Measurements from ENCODE around the gene TCHH. TPM values are rescaled to one million over a fixed set of nuclear protein-coding genes. Genes with fewer than 3 reads are reported as not detected.

Gene TCHH
- total RNA-seq, 1 experiment from 2014 or later: 0.24 TPM

GRCh38 chr1:152109231-152109997, 5.8 kb downstream of the TCHH start:
- peak overlapping the region; percentile 42 for H3K4me3 ChIP-seq (ENCODE audit: low read depth, low read length, poor library complexity, severe bottlenecking)
- ChIA-PET CTCF (no interaction called here), POLR2A (ENCODE audit: low non-redundant PET) (no interaction called here)
- peak; percentile 52 for DNase-seq (ENCODE audit: low spot score)
- intact Hi-C loops (cut with micrococcal nuclease; ENCODE audit: unreplicated experiment): loop anchor here (5.0 kb wide), 1 partner anchor 57 kb away; no protein-coding TSS in a partner anchor
- H3K27ac ChIP-seq (ENCODE audit: low read depth, low read length, poor library complexity, severe bottlenecking): no peak overlapping the region
- peaks cover 26% of the 10 kb centered on the region for H3K9me3 ChIP-seq (ENCODE audit: low read depth, low read length, poor library complexity, severe bottlenecking)
- no peak for TF ChIP-seq EZH2 (IDR thresholded peaks at IDR 0.05; ENCODE audit: borderline replicate concordance, low read depth, low read length, poor library complexity, severe bottlenecking)
- TF ChIP-seq, protein P1, sequence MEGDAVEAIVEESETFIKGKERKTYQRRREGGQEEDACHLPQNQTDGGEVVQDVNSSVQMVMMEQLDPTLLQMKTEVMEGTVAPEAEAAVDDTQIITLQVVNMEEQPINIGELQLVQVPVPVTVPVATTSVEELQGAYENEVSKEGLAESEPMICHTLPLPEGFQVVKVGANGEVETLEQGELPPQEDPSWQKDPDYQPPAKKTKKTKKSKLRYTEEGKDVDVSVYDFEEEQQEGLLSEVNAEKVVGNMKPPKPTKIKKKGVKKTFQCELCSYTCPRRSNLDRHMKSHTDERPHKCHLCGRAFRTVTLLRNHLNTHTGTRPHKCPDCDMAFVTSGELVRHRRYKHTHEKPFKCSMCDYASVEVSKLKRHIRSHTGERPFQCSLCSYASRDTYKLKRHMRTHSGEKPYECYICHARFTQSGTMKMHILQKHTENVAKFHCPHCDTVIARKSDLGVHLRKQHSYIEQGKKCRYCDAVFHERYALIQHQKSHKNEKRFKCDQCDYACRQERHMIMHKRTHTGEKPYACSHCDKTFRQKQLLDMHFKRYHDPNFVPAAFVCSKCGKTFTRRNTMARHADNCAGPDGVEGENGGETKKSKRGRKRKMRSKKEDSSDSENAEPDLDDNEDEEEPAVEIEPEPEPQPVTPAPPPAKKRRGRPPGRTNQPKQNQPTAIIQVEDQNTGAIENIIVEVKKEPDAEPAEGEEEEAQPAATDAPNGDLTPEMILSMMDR (conservative IDR thresholded peaks at IDR 0.05; ENCODE audit: low read depth, low read length): no peak
- H3K27me3 ChIP-seq (replicated peaks; ENCODE audit: insufficient read depth, low read depth, low read length, poor library complexity): peaks cover 98% of the 10 kb centered on the region
- H3K4me1 ChIP-seq (ENCODE audit: insufficient read depth, low read length, poor library complexity, severe bottlenecking): peaks cover 30% of the 10 kb centered on the region
- BruUV-seq (replicated peaks): no TSS peak
- H3K36me3 ChIP-seq (ENCODE audit: insufficient read depth, low read length, poor library complexity, severe bottlenecking): no peaks in the 10 kb centered on the region

DNA sequence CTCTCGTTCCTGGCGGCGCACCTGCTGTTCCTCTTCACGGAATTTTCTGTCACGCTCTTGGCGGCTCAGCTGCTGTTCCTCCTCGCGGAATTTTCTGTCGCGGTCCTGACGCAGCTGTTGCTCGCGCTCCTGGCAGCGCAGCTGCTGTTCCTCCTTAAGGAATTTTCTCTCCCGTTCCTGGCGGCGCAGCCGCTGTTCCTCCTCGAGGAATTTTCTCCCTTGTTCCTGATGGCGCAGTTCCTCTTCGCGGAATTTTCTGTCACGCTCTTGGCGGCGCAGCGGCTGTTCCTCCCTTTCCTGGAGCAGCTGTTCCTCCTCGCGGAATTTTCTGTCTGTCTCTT, 6.4 kb downstream of the TCHH start:
- no peaks in the 10 kb centered on the region for H3K36me3 ChIP-seq (ENCODE audit: insufficient read depth, low read length, poor library complexity, severe bottlenecking)
- peaks cover 26% of the 10 kb centered on the region for H3K9me3 ChIP-seq (ENCODE audit: low read depth, low read length, poor library complexity, severe bottlenecking)
- peak overlapping the region; percentile 42 for H3K4me3 ChIP-seq (ENCODE audit: low read depth, low read length, poor library complexity, severe bottlenecking)
- peaks cover 30% of the 10 kb centered on the region for H3K4me1 ChIP-seq (ENCODE audit: insufficient read depth, low read length, poor library complexity, severe bottlenecking)
- H3K27ac ChIP-seq (ENCODE audit: low read depth, low read length, poor library complexity, severe bottlenecking): no peak overlapping the region
- no peak for TF ChIP-seq EZH2 (IDR thresholded peaks at IDR 0.05; ENCODE audit: borderline replicate concordance, low read depth, low read length, poor library complexity, severe bottlenecking)
- TF ChIP-seq, protein P1 (conservative IDR thresholded peaks at IDR 0.05; ENCODE audit: low read depth, low read length): no peak
- H3K27me3 ChIP-seq (replicated peaks; ENCODE audit: insufficient read depth, low read depth, low read length, poor library complexity): peaks cover 97% of the 10 kb centered on the region
- BruUV-seq (replicated peaks): no TSS peak
- CTCF ChIA-PET: no interaction called here
- intact Hi-C loops (cut with micrococcal nuclease; ENCODE audit: unreplicated experiment): loop anchor here (5.0 kb wide), 1 partner anchor 57 kb away; no protein-coding TSS in a partner anchor
- DNase-seq (ENCODE audit: low spot score): no peak
- POLR2A ChIA-PET (ENCODE audit: low non-redundant PET): no interaction called here

DNA sequence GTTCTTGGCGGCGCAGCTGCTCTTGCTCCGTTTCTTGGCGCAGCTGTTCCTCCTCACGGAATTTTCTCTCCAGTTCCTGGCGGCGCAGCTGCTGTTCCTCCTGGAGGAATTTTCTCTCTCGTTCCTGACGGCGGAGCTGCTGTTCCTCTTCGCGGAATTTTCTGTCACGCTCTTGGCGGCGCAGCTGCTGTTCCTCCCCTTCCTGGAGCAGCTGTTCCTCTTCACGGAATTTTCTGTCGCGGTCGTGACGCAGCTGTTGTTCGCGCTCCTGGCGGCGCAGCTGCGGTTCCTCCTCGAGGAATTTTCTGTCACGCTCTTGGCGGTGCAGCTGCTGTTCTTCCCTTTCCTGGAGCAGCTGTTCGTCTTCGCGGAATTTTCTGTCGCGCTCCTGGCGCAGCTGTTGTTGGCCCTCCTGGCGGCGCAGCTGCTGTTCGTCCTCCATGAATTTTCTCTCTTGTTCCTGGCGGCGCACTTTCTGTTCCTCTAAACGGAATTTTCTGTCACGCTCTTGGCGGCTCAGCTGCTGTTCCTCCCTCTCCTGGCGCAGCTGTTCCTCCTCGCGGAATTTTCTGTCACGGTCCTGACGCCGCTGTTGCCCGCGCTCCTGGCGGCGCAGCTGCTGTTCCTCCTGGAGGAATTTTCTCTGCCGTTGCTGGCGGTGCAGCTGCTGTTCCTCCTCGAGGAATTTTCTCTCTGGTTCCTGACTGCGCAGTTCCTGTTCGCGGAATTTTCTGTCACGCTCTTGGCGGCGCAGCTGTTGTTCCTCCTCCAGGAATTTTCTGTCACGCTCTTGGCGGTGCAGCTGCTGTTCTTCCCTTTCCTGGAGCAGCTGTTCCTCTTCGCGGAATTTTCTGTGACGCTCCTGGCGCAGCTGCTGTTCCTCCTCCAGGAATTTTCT, 7.0 kb downstream of the TCHH start:
- ChIA-PET CTCF (interaction anchor here (0.7 kb wide), 1 partner anchor 9 kb away, joined by 4 read pairs; no protein-coding TSS in a partner anchor), POLR2A (ENCODE audit: low non-redundant PET) (no interaction called here)
- H3K27me3 ChIP-seq (replicated peaks; ENCODE audit: insufficient read depth, low read depth, low read length, poor library complexity): peaks cover 96% of the 10 kb centered on the region
- no peaks in the 10 kb centered on the region for H3K36me3 ChIP-seq (ENCODE audit: insufficient read depth, low read length, poor library complexity, severe bottlenecking)
- no TSS peak for BruUV-seq (replicated peaks)
- no peak overlapping the region for H3K4me3 ChIP-seq (ENCODE audit: low read depth, low read length, poor library complexity, severe bottlenecking)
- H3K4me1 ChIP-seq (ENCODE audit: insufficient read depth, low read length, poor library complexity, severe bottlenecking): peaks cover 30% of the 10 kb centered on the region
- intact Hi-C loops (cut with micrococcal nuclease; ENCODE audit: unreplicated experiment): loop anchor here (5.0 kb wide), 1 partner anchor 56 kb away; no protein-coding TSS in a partner anchor
- no peak for DNase-seq (ENCODE audit: low spot score)
- no peak overlapping the region for H3K27ac ChIP-seq (ENCODE audit: low read depth, low read length, poor library complexity, severe bottlenecking)
- H3K9me3 ChIP-seq (ENCODE audit: low read depth, low read length, poor library complexity, severe bottlenecking): peaks cover 26% of the 10 kb centered on the region
- peak; percentile 38 for TF ChIP-seq EZH2 (IDR thresholded peaks at IDR 0.05; ENCODE audit: borderline replicate concordance, low read depth, low read length, poor library complexity, severe bottlenecking)
- TF ChIP-seq, protein P1 (conservative IDR thresholded peaks at IDR 0.05; ENCODE audit: low read depth, low read length): no peak

Data from A673 (cell line).